ENCODE data around the gene KIAA0513.

GRCh38 chr16:85142129-85142513 lies 114.5 kb downstream of the KIAA0513 start:
- TF ChIP-seq CTCF (IDR thresholded peaks at IDR 0.05) (no peak), NFE2L1 (CRISPR knock-in tag; IDR thresholded peaks at IDR 0.05) (no peak), ZSCAN18 (CRISPR knock-in tag; IDR thresholded peaks at IDR 0.05) (no peak)

Data from WTC11 (cell line).